Smooth muscle cell of the pulmonary artery (primary cell): ENCODE results near the gene MRPS31. TPM values are rescaled to one million over a fixed set of nuclear protein-coding genes. Genes with fewer than 3 reads are reported as not detected.

Experiments
- total RNA-seq: library from RNA; depleted of rRNA; stranded (reverse); fragments of >200 nt; gene quantifications from 2 replicates; pipeline ENCODE4 v1.2.3, GENCODE V29; 2014

Gene MRPS31
- 8.6 and 10.0 TPM in 2 replicates for total RNA-seq

GRCh38 chr13:40770934-40771618, at the start of gene MRPS31:
MRPS31 (minus strand) TSS chr13:40771190; CDS start chr13:40771136, 54 bp downstream.

DNA sequence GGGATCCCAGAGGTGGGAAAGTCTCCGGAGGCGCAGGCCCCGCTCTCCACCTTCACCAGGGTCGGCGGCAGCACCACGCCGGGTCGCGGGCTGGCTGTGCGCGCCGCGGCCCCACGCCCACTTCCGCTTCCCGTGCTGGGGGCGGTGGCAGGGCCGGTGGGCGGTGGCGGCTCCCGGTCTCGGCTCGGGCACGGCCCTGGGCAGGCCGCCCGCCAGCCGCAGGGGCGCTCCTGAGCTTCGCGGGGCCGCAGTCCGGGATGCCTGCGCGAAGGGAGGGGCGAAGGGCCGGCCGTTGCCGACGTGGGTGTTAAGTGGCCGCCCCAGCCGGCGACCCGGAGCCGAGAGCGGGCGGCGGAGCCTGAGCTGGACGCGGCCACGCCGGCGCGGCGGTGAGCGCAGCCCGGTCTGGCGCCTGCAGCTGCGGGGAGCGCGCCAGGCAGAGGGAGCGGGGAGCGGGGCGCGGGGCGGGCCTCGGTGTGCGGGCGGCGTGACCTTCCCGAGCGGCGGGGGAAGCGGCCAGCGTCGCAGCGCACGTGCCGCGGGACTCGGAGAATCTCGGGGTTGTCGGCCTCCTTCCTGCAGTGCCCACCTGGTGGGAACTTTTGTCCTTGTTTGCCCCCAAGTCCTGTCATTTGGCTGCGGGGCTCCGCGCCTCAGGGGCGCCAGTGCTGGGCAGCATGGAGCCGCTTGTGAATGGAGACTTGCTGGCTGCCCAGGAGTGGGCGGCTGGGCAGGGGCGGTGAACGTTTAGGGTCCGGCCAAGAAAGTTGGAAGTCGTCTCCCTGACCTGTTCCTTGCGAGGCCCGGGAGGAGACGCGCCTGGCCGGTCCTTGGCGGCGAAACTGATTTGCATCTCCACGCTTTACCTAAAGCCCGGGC, 18.5 kb upstream of the MRPS31 start, which contains the start of gene SLC25A15:
Gene SLC25A15, plus strand, starts transcription at position 337 of the 879 bp plus-strand sequence. CDS start 3,616 bp downstream, outside the sequence.

Other genes starting within 250 kb of the MRPS31 start
- gene FOXO1, start 104.5 kb downstream of the MRPS31 start, total RNA-seq: 3.8 and 5.5 TPM in 2 replicates
- gene SLC25A15, start 18.4 kb upstream of the MRPS31 start, total RNA-seq: 9.8 and 15.7 TPM in 2 replicates
- 31.9 and 45.2 TPM in 2 replicates for gene ELF1, start 248.1 kb upstream of the MRPS31 start, total RNA-seq